ENCODE data around the gene ZNF580. TPM values are rescaled to one million over a fixed set of nuclear protein-coding genes. Genes with fewer than 3 reads are reported as not detected.

The ZNF580 gene
- total and polyA plus RNA-seq, 2 of the 8 experiments (the other 6 are each of a cell fraction or from before 2014, with no cell fraction given) = 12.0 to 24.6 TPM

DNA sequence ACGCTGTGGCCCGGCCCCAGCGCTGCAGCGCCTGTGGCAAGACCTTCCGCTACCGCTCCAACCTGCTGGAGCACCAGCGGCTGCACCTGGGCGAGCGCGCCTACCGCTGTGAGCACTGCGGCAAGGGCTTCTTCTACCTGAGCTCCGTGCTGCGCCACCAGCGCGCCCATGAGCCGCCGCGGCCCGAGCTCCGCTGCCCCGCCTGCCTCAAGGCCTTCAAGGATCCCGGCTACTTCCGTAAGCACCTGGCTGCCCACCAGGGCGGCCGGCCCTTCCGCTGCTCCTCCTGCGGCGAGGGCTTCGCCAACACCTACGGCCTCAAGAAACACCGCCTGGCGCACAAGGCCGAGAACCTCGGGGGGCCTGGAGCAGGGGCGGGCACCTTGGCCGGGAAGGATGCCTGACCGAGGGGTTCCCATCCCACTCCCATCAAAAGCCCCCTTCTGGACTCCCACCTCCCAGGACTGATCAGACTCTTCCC lies 24.4 kb upstream of the ZNF580 start:
- TF ChIP-seq MAFK (IDR thresholded peaks at IDR 0.05; ENCODE audit: low read depth, low read length) (no peak), ATF3 (IDR thresholded peaks at IDR 0.05; ENCODE audit: insufficient read depth, low read depth, low read length) (no peak), SRF (IDR thresholded peaks at IDR 0.05; ENCODE audit: low read depth, low read length) (no peak), EZH2 (IDR thresholded peaks at IDR 0.05; ENCODE audit: low read depth, low read length, severe bottlenecking) (no peak), TAF1 (IDR thresholded peaks at IDR 0.05; ENCODE audit: low read depth, low read length) (no peak), TEAD4 (IDR thresholded peaks at IDR 0.05; ENCODE audit: low read depth, low read length) (no peak), JUN (IDR thresholded peaks at IDR 0.05; ENCODE audit: low read depth, low read length) (no peak), YY1 (IDR thresholded peaks at IDR 0.05; ENCODE audit: low read depth, low read length) (no peak), KDM5A (IDR thresholded peaks at IDR 0.05; ENCODE audit: low read length) (no peak), ASH2L (IDR thresholded peaks at IDR 0.05; ENCODE audit: low read length) (no peak), EP300 (IDR thresholded peaks at IDR 0.05; ENCODE audit: borderline replicate concordance in 1 of 2, low read depth in 2 of 2, low read length in 2 of 2) (no peak), KDM1A (IDR thresholded peaks at IDR 0.05; ENCODE audit: borderline replicate concordance, low read length) (no peak), CHD2 (IDR thresholded peaks at IDR 0.05; ENCODE audit: low read length) (no peak), CHD1 (IDR thresholded peaks at IDR 0.05; ENCODE audit: low read depth, low read length) (no peak)
- H3K27ac ChIP-seq (ENCODE audit: low read depth, low read length) = no peak overlapping the region
- H3K36me3 ChIP-seq (ENCODE audit: control insufficient read depth in 2 of 4, insufficient read depth in 4 of 4, low read length in 3 of 4) = peaks cover 0 to 33% (median 2%) of the 10 kb centered on the region in 4 experiments; a peak in 6 of 8 replicates
- H2BK5ac ChIP-seq (ENCODE audit: low read depth, low read length) = no peak overlapping the region
- DNase-seq (ENCODE audit: low read depth in 1 of 2, low spot score in 2 of 2) (peak in 1 of 2 experiments; percentile 45), FAIRE-seq (no peak)
- H3K4ac ChIP-seq (replicated peaks; ENCODE audit: insufficient read length, low read depth, low read length) = no peak overlapping the region
- no peaks in the 10 kb centered on the region for H3K4me1 ChIP-seq (replicated peaks in 1 of 4; ENCODE audit: control insufficient read depth in 3 of 4, insufficient read depth in 4 of 4, low read length in 3 of 4)
- H2BK12ac ChIP-seq (ENCODE audit: low read depth, low read length) = no peak overlapping the region
- no peak overlapping the region for H2BK15ac ChIP-seq (ENCODE audit: low read length)
- peaks cover 6 to 10% of the 10 kb centered on the region in 2 experiments for H4K20me1 ChIP-seq (replicated peaks in 1 of 2; ENCODE audit: control insufficient read depth in 1 of 2, insufficient read depth in 2 of 2, low read length in 2 of 2)
- H3K23me2 ChIP-seq (ENCODE audit: low read depth, low read length) = no peaks in the 10 kb centered on the region
- no peak overlapping the region for H4K5ac ChIP-seq (ENCODE audit: insufficient read length, low read depth, low read length)
- no peak overlapping the region; the same call in none of the 2 replicates for H4K8ac ChIP-seq (ENCODE audit: extremely low read depth, insufficient read depth, low read length)
- H3K18ac ChIP-seq (ENCODE audit: extremely low read depth, low read length) = no peak overlapping the region
- peaks cover 0 to 2% (median 0%) of the 10 kb centered on the region in 4 experiments; a peak in 1 of 7 replicates for H3K27me3 ChIP-seq (replicated peaks in 1 of 4; ENCODE audit: control insufficient read depth in 3 of 4, extremely low read depth in 1 of 4, insufficient read depth in 3 of 4, low read length in 3 of 4)
- no peak overlapping the region for H3K14ac ChIP-seq (ENCODE audit: insufficient read length)
- no peak overlapping the region for H3K4me2 ChIP-seq (ENCODE audit: insufficient read depth in 1 of 2, low read depth in 2 of 2, low read length in 2 of 2)
- no peak overlapping the region for H2AFZ ChIP-seq (ENCODE audit: low read length)
- no peak overlapping the region for H3K4me3 ChIP-seq (ENCODE audit: extremely low read depth in 1 of 4, insufficient read depth in 2 of 4, low read depth in 3 of 4, low read length in 4 of 4)
- no peak overlapping the region for H2BK20ac ChIP-seq (ENCODE audit: low read length)
- H3K9ac ChIP-seq (replicated peaks in 1 of 4; ENCODE audit: extremely low read depth in 1 of 4, low read depth in 3 of 4, low read length in 3 of 4) = no peak overlapping the region
- H3K23ac ChIP-seq (ENCODE audit: insufficient read length) = no peak overlapping the region
- H2BK120ac ChIP-seq (replicated peaks; ENCODE audit: low read depth, low read length) = no peak overlapping the region
- no peaks in the 10 kb centered on the region for H3K79me2 ChIP-seq (ENCODE audit: control insufficient read depth in 1 of 2, insufficient read depth in 2 of 2, low read length in 2 of 2)
- 96% methylated on average over 38 of the region's 38 CpGs; no CpG with 5 or more reads in 1 of the 2 experiments for WGBS, 2 experiments (ENCODE audit: extremely low coverage in 1 of 2, insufficient coverage in 1 of 2, insufficient read length in 1 of 2, insufficient replicate concordance in 2 of 2, low coverage in 1 of 2, low lambda C conversion rate in 2 of 2, missing lambda C conversion rate in 1 of 2)
- ChIA-PET CTCF (ENCODE audit: partially characterized antibody) (interaction anchor here (0.5 kb wide), 1 partner anchor 355 kb away, joined by 3 read pairs; no protein-coding TSS in a partner anchor), POLR2A (ENCODE audit: partially characterized antibody) (interaction anchor here (0.5 to 3.2 kb wide), 6 partner anchors 10 to 145 kb away, joined by 3 to 12 read pairs (median 3); partner anchors contain the start of genes FIZ1, ZNF580 and ZNF865)
- H3K56ac ChIP-seq (replicated peaks; ENCODE audit: insufficient read length, low read depth, low read length) = no peak overlapping the region
- H4K91ac ChIP-seq (replicated peaks; ENCODE audit: insufficient read length, low read length) = no peak overlapping the region
- H2AK5ac ChIP-seq (ENCODE audit: low read depth, low read length) = no peak overlapping the region
- no peaks in the 10 kb centered on the region for H3K79me1 ChIP-seq (ENCODE audit: low read depth, low read length)
- no peaks in the 10 kb centered on the region; a peak in 1 of 4 replicates for H3K9me3 ChIP-seq (ENCODE audit: insufficient read depth in 2 of 2, low read depth in 1 of 2, low read length in 1 of 2)

All from H1 (cell line).